ENCODE results near the gene PIK3CB. TPM values are rescaled to one million over a fixed set of nuclear protein-coding genes. Genes with fewer than 3 reads are reported as not detected.
"Not testable (repeated sequence)": the region's sequence is repeated elsewhere in the genome, so short reads cannot be mapped to it uniquely, and the experiment has no call there.

Gene PIK3CB
- total RNA-seq, 1 experiment from 2014 or later, result 21.9 TPM

DNA sequence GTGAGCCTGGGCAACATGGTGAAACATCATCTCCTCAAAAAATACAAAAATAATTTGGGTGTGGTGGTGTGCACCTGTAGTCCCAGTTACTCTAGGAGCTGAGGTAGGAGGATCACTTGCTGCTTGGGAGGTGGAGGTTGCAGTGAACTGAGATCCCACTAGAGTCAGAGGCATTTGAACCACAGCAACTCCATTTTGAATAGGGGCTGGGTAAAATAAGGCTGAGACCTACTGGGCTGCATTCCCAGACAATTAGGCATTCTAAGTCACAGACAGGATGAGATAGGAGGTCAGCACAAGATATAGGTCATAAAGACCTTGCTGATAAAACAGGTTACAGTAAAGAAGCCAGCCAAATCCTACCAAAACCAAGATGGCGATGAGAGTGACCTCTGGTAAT, 12.1 kb upstream of the PIK3CB start:
- DNase-seq (ENCODE audit: low read depth), result not testable (repeated sequence)

GRCh38 chr3:138846262-138846791, 11.6 kb upstream of the PIK3CB start:
- no peak for DNase-seq (ENCODE audit: low read depth)

GRCh38 chr3:138845771-138846173, 11.0 kb upstream of the PIK3CB start:
- DNase-seq (ENCODE audit: low read depth), result no peak

- no peak for DNase-seq (ENCODE audit: low read depth)
These were observed 10.5 kb upstream of the PIK3CB start for GRCh38 chr3:138845181-138845601.

GRCh38 chr3:138842483-138843188, 7.9 kb upstream of the PIK3CB start:
- no peak for DNase-seq (ENCODE audit: low read depth)

GRCh38 chr3:138838385-138838784, 3.7 kb upstream of the PIK3CB start:
- DNase-seq (ENCODE audit: low read depth), result not testable (repeated sequence)

GRCh38 chr3:138835846-138836245, 1.1 kb upstream of the PIK3CB start:
- DNase-seq (ENCODE audit: low read depth), result not testable (repeated sequence)

GRCh38 chr3:138835397-138835757, 649 bp upstream of the PIK3CB start:
- no peak for DNase-seq (ENCODE audit: low read depth)

DNA sequence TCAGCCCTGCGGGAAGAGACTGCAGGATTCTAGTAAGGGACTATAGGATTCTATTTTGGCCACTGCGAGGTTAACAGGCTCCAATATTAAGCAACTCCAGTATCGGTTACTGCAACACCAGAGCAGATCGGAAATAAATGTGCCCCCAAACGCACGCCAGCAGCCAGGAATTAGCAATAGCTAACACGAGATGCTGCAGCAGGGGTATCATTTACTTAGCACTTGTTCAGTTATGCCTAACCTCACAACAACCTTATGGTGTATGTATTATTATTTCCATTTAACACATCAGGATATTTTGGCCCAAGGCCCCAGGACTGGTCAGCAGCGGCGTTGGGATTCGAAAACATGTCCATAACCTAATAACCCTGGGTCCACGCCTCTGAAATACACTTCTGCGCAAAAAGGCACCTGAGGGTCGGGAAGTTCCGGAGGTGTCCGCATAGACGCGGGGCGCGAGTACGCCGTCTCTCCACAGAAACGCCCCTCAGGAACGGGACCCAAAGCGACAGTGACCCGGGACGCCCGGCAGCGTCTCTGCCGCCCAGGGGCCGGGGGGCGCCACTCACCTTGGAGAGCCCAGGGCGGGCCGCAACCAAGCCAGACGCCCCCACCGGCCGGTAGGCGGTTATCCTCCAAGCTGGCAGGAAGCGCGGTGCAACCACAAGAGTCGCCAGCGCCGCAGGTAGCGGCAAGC, 681 bp downstream of the PIK3CB start:
- peak; percentile 54 for DNase-seq (ENCODE audit: low read depth)

- not testable (repeated sequence) for DNase-seq (ENCODE audit: low read depth)
These were observed 2.2 kb downstream of the PIK3CB start for GRCh38 chr3:138832473-138833057.

GRCh38 chr3:138829886-138830510, 4.7 kb downstream of the PIK3CB start:
- peak; percentile 35 for DNase-seq (ENCODE audit: low read depth)

DNA sequence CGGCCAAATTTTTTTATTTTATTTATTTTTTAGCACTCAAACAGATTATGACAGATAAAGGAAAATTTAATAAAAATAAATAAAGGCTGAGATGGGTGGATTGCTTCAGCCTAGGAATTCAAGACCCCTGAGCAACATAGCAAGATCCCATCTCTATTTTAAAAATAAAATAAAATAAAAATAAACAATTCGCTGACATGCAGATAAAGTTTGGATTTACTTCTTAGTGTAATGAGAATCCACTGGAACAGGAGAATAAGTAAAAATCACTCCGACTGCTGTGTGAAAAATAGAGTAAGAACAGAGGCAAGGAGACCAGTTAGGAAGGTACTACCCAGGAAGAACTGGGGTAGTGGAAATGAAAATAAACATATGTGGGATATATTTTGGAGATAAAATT, 5.6 kb downstream of the PIK3CB start:
- DNase-seq (ENCODE audit: low read depth), result no peak

- no peak for DNase-seq (ENCODE audit: low read depth)
These were observed 7.5 kb downstream of the PIK3CB start for GRCh38 chr3:138827222-138827621.

- no peak for DNase-seq (ENCODE audit: low read depth)
These were observed 9.4 kb downstream of the PIK3CB start for GRCh38 chr3:138825336-138825735.

GRCh38 chr3:138824114-138824506, 10.6 kb downstream of the PIK3CB start:
- no peak for DNase-seq (ENCODE audit: low read depth)

DNA sequence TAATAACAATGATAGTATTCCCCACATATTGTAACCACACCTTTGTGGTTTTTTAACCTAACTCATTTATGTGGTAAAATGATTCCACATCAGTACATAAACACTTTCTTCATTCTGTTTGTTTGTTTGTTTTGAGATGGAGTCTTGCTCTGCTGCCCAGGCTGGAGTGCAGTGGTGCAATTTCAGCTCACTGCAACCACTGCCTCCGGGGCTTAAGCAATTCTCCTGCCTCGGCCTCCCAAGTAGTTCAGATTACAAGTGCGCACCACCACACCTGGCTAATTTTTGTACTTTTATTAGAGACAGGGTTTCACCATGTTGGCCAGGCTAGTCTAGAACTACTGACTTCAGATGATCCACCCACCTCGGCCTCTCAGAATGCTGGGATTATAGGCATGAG, 14.3 kb downstream of the PIK3CB start:
- not testable (repeated sequence) for DNase-seq (ENCODE audit: low read depth)

- DNase-seq (ENCODE audit: low read depth), result no peak
These were observed 16.4 kb downstream of the PIK3CB start for GRCh38 chr3:138818185-138818860.

DNA sequence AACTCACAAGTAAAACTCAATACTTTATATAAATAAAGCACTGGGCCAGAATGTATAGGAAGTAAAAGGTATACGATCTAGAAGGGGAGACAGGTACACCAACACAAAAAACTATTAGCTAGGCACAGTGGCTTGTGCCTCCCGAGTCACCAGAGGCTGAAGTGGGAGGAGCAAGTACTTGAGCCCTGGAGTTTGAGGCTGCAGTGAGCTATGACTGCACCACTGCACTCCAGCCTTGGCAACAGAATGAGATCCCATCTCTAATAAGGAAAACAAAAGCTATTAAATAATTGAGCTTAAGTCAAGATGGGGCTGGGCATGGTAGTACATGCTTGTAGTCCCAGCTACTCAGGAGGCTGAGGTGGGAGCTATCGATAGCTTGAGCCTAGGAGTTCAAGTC, 17.0 kb downstream of the PIK3CB start:
- peak; percentile 47 for DNase-seq (ENCODE audit: low read depth)

- DNase-seq (ENCODE audit: low read depth), result no peak
These were observed 21.9 kb downstream of the PIK3CB start for GRCh38 chr3:138812806-138813205.

DNA sequence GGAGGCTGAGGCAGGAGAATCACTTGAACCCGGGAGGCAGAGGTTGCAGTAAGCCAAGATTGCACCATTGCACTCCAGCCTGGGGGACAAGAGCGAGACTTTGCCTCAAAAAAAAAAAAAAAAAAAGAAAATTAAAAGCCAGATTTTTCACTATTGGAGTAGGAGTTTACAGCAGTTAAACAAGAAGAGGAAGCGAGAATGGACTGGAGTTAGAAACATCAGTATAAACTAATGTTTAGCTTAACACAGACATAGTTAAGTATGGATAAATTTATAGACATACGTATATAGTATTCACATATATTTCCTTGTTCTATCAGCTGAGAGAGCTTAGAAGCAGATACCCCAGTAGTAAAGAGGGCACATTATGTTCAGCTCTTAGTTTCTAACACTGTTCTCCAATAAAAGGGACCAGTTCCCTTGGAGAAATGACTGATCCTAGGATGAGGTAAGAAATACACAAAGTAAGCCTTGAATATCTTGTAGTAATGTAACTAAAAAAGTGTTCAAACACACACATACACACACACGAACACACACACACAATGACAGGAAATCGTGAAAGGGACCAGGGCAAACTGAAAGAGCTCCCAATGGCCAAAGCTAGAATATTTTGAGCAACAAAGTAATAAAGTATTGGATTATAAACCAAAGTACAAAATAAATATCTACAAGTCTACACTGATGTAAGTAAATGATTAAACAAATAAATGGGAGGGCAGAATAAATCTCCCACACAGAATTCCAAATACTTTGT, 25.1 kb downstream of the PIK3CB start:
- no peak for DNase-seq (ENCODE audit: low read depth)

Data from M059J (cell line).